Measurements from ENCODE around the gene LAGE3.

Gene LAGE3

GRCh38 chrX:154478728-154479622 lies at the start of gene LAGE3:
Gene LAGE3, minus strand, starts transcription at chrX:154479281. Its CDS starts 366 bp downstream, at chrX:154478915.
- DNase-seq = peak; percentile 55 to 78

- peak; percentile 20 to 38 for DNase-seq
Measured at GRCh38 chrX:154526901-154527675, 48.0 kb upstream of the LAGE3 start.

- DNase-seq = no peak
Measured at GRCh38 chrX:154525606-154526490, 46.8 kb upstream of the LAGE3 start.

GRCh38 chrX:154519389-154519788 lies 40.3 kb upstream of the LAGE3 start:
- DNase-seq = no peak

GRCh38 chrX:154517101-154517781 lies 38.2 kb upstream of the LAGE3 start:
- no peak for DNase-seq

GRCh38 chrX:154516656-154517100 lies 37.6 kb upstream of the LAGE3 start:
- no peak for DNase-seq

- DNase-seq = peak; percentile 72 to 74
Measured at GRCh38 chrX:154515966-154516655, 37.0 kb upstream of the LAGE3 start, which contains the start of gene FAM3A. Gene FAM3A, minus strand, starts transcription at chrX:154516232. Its CDS starts 460 bp downstream, at chrX:154515772.

- DNase-seq = peak in 1 of 2 experiments; percentile 19
Measured at GRCh38 chrX:154515090-154515965, 36.2 kb upstream of the LAGE3 start.

- no peak for DNase-seq
Measured at GRCh38 chrX:154513716-154514115, 34.6 kb upstream of the LAGE3 start.

- DNase-seq = no peak
Measured at GRCh38 chrX:154512879-154513553, 33.9 kb upstream of the LAGE3 start.

GRCh38 chrX:154511761-154512160 lies 32.7 kb upstream of the LAGE3 start:
- DNase-seq = no peak

GRCh38 chrX:154509455-154509854 lies 30.4 kb upstream of the LAGE3 start:
- no peak for DNase-seq

GRCh38 chrX:154508384-154508745 lies 29.3 kb upstream of the LAGE3 start:
- no peak for DNase-seq

- no peak for DNase-seq
Measured at GRCh38 chrX:154507673-154508383, 28.7 kb upstream of the LAGE3 start.

GRCh38 chrX:154506483-154507332 lies 27.6 kb upstream of the LAGE3 start:
- DNase-seq = no peak

GRCh38 chrX:154505734-154506133 lies 26.7 kb upstream of the LAGE3 start:
- no peak for DNase-seq

- no peak for DNase-seq
Measured at GRCh38 chrX:154502989-154503388, 23.9 kb upstream of the LAGE3 start.

GRCh38 chrX:154502098-154502497 lies 23.0 kb upstream of the LAGE3 start:
- DNase-seq = no peak
